ENCODE results near the gene AOX1.

DNA sequence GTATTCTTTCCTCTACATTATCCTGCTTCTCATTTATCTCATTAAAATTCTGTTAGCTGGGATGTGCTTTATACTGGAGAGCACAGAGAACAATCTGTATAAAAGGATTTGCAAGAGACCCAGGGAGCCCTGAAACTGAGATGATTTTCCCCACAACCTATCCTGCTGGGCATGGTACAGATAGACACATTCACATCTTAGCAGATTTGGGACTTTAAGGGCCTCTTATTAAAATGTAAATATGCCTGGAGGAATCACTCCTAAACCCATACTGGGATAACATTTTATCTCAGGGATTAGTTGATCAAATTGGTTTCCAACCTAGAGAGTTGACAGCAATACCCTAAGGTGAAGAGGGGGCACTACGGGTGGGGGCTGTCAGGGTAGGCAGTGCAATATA lies 45.5 kb downstream of the AOX1 start:
- TF ChIP-seq, protein P1, sequence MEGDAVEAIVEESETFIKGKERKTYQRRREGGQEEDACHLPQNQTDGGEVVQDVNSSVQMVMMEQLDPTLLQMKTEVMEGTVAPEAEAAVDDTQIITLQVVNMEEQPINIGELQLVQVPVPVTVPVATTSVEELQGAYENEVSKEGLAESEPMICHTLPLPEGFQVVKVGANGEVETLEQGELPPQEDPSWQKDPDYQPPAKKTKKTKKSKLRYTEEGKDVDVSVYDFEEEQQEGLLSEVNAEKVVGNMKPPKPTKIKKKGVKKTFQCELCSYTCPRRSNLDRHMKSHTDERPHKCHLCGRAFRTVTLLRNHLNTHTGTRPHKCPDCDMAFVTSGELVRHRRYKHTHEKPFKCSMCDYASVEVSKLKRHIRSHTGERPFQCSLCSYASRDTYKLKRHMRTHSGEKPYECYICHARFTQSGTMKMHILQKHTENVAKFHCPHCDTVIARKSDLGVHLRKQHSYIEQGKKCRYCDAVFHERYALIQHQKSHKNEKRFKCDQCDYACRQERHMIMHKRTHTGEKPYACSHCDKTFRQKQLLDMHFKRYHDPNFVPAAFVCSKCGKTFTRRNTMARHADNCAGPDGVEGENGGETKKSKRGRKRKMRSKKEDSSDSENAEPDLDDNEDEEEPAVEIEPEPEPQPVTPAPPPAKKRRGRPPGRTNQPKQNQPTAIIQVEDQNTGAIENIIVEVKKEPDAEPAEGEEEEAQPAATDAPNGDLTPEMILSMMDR (IDR thresholded peaks at IDR 0.05; ENCODE audit: low read depth, low read length), result no peak
- TF ChIP-seq POLR2A (IDR thresholded peaks at IDR 0.05; ENCODE audit: extremely low read depth, insufficient read length) (no peak), MYC (IDR thresholded peaks at IDR 0.05; ENCODE audit: low read depth, low read length) (no peak)
